ENCODE results near the gene ELOVL1. TPM values are rescaled to one million over a fixed set of nuclear protein-coding genes. Genes with fewer than 3 reads are reported as not detected.

ELOVL1 gene
- total RNA-seq, 1 experiment from 2014 or later: 21.6 TPM

DNA sequence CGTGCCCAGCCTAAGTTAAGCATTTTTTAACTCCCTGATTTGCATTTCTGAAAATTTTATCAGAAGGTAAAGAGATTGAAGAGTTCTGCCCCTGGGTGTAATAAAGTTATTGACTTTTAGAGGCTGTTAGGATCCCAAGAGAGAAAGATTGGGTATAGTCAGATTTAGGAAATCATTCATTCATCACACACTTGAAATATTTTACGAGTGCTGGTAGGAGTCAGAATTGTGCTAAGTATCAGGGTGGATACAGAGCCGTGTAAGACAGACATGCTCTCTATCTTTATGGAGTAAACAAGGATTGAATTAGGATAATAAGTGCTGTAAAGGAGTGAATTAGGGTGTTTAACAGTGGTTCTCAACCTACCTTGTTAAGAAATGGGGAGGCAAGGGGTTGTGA is 24.9 kb upstream of the ELOVL1 start:
- no peak overlapping the region for H3K4me3 Mint-ChIP-seq
- no peaks in the 10 kb centered on the region for H3K27me3 Mint-ChIP-seq (ENCODE audit: low read depth)
- no peaks in the 10 kb centered on the region for H3K4me1 ChIP-seq (ENCODE audit: insufficient read depth, low read length)
- H3K4me1 Mint-ChIP-seq: peaks cover 14 to 16% of the 10 kb centered on the region in 2 experiments
- H3K9me3 Mint-ChIP-seq: no peaks in the 10 kb centered on the region; a peak in 1 of 5 replicates
- H3K4me2 ChIP-seq (ENCODE audit: insufficient read depth, insufficient read length, low read length): no peak overlapping the region
- no peak overlapping the region for H2BK15ac ChIP-seq (ENCODE audit: low read depth, low read length)
- no peak for TF ChIP-seq CTCF (conservative IDR thresholded peaks at IDR 0.05)
- no peak overlapping the region for H4K91ac ChIP-seq (ENCODE audit: insufficient read length, low read depth, low read length)
- no peak overlapping the region for H2AFZ ChIP-seq (ENCODE audit: low read length)
- no peak overlapping the region for H2BK5ac ChIP-seq (ENCODE audit: insufficient read length, low read length)
- H3K27ac Mint-ChIP-seq: no peak overlapping the region; a peak in 1 of 7 replicates
- peaks cover 7% of the 10 kb centered on the region for H3K23me2 ChIP-seq (ENCODE audit: insufficient read length, low read depth, low read length, poor library complexity, severe bottlenecking)
- no peak overlapping the region for H2BK12ac ChIP-seq (ENCODE audit: insufficient read length, low read depth, low read length)
- peaks cover 2% of the 10 kb centered on the region for H3K79me1 ChIP-seq (ENCODE audit: insufficient read depth, low read depth, low read length, poor library complexity, severe bottlenecking)
- H3K79me2 ChIP-seq (ENCODE audit: insufficient read depth, low read length): peaks cover 1% of the 10 kb centered on the region; the same call in 1 of the 2 replicates
- H3K27ac ChIP-seq (ENCODE audit: insufficient read length, low read depth, low read length): no peak overlapping the region
- H3K18ac ChIP-seq (ENCODE audit: insufficient read length, low read depth, low read length): no peak overlapping the region
- H3K27me3 ChIP-seq (ENCODE audit: insufficient read depth, low read length): no peaks in the 10 kb centered on the region
- H3K36me3 Mint-ChIP-seq (ENCODE audit: insufficient read depth in 1 of 3, low read depth in 3 of 3): peaks cover 0 to 12% (median 0%) of the 10 kb centered on the region in 3 experiments; a peak in 3 of 7 replicates
- H4K8ac ChIP-seq (replicated peaks; ENCODE audit: insufficient read length, low read depth, low read length): no peak overlapping the region
- WGBS (ENCODE audit: extremely low coverage, insufficient read length, low lambda C conversion rate): no CpG with 5 or more reads among the region's 3 CpGs
- no peak overlapping the region for H2BK20ac ChIP-seq (ENCODE audit: low read depth, low read length, poor library complexity, severe bottlenecking)
- no peak for DNase-seq
- H3K23ac ChIP-seq (ENCODE audit: insufficient read length, low read depth, low read length): no peak overlapping the region
- H2BK120ac ChIP-seq (ENCODE audit: low read depth, low read length, poor library complexity, severe bottlenecking): no peak overlapping the region
- no peaks in the 10 kb centered on the region for H3K9me3 ChIP-seq (ENCODE audit: control insufficient read depth, low read depth, low read length)
- H3T11ph ChIP-seq (ENCODE audit: low read length): no peak overlapping the region
- H3K14ac ChIP-seq (ENCODE audit: insufficient read depth, low read length): no peak overlapping the region
- no peak overlapping the region for H3K9ac ChIP-seq (ENCODE audit: extremely low read depth, insufficient read length, low read length)
- H3K56ac ChIP-seq (ENCODE audit: insufficient read length, low read depth, low read length): no peak overlapping the region
- H4K5ac ChIP-seq (ENCODE audit: insufficient read length, low read depth, low read length): no peak overlapping the region
- H4K20me1 ChIP-seq (ENCODE audit: control insufficient read depth, insufficient read depth, insufficient read length): no peaks in the 10 kb centered on the region
- no peak overlapping the region for H3K4ac ChIP-seq (ENCODE audit: low read depth, low read length)
- H2AK5ac ChIP-seq (ENCODE audit: insufficient read length, low read length): no peak overlapping the region
